Activated CD4-positive, alpha-beta T cell treated with anti-CD3 and anti-CD28 coated beads, Interleukin-2, amount 50 U/mL, for 24 hours (primary cell): ENCODE measurements around the gene ERMARD.
A peak's percentile ranks its signal among the peaks of the same experiment; 100 is the strongest.

ENCODE experiments used
- DNase-seq, 2 donors: peaks; one replicate each; pipeline ENCODE4 v3.0.0-alpha.2; 2020; ENCODE audit warnings: low read depth in 1 of 2, low spot score in 1 of 2

The ERMARD gene

DNA sequence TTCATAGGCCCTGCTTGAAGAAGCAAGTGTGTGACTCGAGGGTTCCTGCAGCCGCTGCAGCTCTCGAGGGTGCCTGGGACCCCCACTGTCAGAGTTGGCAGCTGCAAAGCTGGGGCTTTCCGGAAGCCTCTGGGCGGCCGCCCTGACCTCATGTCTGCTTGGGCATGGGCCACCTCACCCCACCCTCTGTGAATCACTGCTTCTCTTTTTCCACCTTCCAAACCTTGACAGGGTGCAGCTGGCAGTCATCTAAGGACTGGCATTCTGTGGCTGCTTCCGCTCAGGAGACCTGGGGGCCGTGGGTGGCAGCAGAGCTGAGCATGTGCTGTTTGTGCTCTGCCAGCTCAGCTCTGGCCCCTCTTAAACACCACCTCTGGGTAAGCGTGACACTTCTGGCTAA lies 32.0 kb downstream of the ERMARD start:
- DNase-seq, result no peak

DNA sequence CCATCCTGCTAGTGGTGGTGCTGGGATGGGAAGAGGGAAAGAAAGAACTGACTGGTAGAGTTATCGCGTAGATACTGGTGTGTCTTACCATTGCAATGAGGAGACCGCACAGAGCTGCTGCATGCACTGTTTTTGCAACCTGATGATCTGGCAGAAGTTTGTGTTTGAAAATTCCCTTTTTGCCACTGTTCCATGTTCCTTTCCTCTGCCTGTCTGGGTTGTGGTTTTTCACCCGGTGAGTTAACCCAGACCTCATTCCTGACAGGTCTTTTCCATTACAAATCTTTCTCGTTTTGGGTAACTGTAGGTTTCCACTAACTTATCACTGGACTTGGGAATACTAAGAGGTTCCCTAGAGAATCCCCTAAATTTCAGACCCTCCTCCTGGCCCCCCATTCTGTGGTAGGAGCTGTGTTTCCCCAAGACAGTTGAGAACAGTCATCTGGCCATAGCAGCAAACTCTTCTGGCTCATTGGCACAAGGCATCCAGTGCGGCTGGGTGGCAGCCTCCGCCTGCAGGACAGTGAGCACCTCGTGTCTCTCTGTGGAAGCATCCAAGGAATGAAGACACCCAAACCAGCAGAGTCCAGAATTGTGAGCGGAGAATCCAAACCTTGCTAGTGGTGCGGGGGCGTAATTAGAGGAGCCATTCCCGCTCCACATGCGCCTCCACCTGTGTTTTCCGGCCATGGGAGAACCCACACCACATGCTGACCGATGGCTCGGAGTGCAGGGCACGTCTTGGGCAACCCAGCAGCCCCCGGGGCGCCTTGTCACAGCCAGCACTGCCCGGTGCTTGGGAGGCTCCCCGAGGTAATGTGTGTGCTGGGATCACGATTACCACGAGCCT lies 32.8 kb downstream of the ERMARD start:
- DNase-seq, result no peak

DNA sequence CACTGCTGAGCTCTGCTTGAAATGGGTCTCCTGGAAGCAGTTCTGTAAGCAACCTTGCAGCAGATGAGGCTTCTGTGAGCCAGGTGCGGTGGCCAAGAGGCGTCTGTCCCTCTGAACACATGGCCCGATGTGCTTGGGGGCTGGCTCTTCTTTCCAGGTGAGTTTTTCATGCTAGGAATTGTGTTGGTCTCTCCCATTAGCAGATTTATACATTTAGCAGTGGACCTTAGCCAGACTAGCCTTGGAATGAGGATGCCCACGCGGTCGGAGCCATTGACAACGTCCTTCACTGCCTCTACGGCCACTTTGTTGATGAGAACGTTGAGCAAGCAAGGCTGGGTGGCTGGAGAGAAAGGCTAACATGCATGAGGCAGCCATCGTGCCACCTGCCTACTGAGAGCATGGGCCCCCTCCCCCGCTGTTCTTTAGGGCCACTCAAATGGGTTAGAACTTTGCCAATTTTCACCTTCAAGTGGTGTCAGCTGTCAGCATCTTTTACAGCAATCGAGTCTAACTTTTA lies 33.5 kb downstream of the ERMARD start:
- DNase-seq, result no peak

DNA sequence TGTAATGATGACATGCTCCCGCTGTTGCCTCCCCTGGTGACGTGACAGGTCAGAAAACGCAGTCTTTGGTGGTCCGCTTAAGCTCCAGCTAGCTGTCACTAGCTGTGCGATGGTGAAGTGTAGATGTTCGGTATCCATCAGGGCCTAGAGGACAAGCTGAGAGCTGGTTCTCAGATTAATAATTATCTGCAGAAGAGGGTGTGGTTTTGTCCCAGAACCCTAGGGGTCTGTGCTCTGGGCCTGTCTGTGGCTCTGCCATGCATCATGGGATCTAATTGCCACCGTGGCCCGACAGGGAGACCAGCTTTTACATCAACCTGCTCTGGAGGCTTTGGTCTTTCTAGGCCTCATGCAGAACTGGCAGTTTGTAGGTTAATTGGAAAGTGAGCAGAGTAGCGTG lies 34.1 kb downstream of the ERMARD start:
- no peak for DNase-seq

DNA sequence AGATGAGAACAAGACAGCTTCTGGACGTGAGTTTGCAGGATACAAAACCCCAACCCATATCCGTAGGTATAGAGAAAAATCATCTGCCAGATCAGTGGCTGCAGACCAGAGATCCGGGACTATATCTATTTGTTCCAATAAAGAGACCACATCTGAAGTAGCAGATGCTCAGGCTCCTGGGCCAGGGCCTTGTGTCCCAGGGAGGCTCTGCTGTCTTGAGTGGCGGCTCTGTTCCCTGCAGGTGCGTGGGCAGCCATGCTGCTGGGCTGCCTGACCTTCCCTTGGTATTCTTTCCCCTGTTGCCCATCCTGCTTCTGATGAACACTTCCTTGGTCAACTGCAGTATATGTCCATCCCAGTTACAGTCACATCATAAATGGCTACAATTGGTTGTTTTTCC lies 34.9 kb downstream of the ERMARD start:
- no peak for DNase-seq

GRCh38 chr6:169787797-169788196 lies 36.4 kb downstream of the ERMARD start:
- no peak for DNase-seq

DNA sequence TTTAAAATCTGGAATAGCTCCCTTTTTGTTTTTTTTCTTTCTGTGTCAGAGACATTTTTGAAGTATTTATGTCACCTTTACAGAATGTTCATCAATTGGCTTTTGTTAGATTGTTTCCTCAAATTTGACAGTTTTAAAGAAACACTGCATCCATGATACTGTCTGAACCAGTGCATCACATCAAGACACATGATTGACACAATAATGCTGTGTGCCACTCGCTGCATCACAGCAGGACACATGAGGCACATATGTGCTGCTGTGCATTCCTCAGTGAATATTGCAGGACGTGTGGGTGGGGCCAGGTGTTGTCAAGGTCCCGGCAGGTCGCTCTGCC lies 37.4 kb downstream of the ERMARD start:
- DNase-seq, result no peak

GRCh38 chr6:169789146-169789943 lies 37.9 kb downstream of the ERMARD start:
- no peak for DNase-seq

GRCh38 chr6:169789944-169790927 lies 38.8 kb downstream of the ERMARD start:
- DNase-seq, result peak; percentile 58 to 61

DNA sequence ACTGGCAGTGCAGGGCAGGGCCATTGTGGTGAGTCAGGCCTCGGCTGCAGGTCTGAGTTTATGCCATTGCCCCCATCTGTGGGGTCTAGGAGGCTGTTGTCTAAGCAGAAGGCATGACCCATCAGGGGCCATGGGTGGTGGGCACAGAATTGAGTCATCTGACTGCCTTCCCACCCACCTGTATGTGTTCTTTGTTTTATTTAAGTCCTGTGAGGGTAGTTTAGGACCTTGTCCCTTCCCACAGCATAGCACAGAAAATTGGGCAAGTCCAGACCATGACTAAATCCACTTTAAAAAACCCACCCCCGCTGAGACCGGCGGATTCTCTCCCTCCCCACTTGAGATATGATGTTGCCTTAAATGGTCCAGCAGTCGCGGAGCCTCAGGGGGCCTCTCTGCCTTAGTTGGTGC lies 40.3 kb downstream of the ERMARD start:
- no peak for DNase-seq

DNA sequence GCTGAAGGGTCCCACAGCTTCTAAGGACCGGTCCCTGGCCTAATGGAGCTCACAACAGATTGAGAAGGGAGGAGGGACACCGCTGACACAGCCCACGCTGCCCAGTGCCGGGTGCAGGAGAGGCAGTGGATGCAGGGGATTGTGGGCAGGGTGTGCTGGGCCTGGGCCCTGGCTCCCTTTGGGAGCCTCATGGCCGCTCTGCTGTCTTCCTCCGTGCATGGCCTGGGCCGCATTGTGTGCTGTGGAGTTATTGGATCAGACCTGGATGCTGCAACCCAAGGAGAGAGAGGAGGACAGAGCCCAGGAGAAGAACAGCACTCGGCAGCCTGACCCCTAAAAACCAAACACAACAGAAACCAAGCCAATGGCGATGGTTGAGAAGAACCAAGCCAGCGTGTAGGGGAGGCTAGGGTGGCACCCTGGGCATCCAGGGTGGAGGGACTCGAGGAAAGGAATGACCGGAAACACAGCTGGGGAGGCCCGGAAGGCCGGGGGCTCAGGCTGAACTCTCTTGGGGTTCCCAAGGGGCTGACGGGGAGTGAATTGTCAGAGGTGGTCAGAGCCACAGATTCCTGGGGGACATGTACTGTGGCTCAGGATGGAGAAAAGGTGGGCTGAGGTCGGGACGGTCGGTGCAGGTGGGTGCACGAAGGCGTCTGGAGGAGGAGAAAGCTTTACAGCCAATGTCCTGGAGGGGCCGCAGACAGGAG lies 41.0 kb downstream of the ERMARD start:
- DNase-seq, result no peak

DNA sequence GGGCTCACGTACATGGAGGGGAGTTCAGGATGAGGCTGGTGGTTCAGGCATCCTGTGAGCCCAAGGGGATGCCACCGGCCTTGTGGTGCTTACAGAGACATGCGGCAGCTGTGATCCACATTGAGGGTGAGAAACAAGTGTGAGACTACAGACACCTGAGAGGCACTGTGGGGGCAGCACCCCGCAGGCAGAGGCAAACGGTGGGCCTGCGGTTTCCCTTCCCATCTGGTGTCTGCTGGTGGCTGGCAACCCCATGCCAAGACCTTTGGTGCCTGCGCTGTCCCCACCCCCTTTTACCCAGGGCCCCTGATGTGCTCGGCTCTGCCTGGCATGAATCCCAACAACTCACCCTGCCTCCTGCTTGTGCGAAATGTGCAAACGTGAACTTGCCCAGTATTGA lies 42.0 kb downstream of the ERMARD start:
- DNase-seq, result no peak

DNA sequence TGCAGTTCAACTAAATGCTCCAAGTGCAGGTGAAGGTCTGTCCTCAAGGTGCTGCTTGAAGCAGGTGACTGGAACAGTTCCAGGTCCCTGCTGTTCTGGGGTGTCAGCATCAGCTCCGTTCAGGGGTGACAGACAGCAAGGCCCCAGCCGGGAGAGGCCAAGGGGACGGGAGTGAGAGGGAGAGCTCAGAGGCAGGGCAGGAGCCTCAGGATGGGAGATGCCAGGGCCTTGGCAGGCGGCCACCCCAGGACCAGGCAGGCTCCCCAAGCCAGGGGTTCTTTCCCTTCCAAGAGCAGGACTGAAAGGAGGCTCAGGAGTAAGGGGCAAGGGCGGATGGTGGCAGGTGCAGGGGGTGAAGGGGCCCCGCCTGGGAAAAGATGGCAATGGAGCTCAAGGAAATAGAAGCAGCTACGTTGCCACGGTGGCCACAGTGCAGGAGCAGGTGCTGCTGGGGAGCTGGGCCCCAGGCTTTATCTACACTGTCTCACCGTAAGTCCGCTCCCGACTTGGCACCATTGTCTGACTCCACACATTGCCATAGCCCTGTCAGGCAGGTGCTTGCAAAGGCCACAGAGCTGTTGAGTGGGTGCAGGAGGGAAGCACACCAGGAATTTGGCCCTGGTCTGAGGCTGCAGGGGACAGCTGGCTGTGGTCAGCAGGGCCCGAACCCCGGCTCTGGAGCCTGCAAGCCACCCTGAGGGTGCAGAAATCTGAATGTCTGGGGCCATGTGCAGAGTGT lies 43.1 kb downstream of the ERMARD start:
- no peak for DNase-seq

DNA sequence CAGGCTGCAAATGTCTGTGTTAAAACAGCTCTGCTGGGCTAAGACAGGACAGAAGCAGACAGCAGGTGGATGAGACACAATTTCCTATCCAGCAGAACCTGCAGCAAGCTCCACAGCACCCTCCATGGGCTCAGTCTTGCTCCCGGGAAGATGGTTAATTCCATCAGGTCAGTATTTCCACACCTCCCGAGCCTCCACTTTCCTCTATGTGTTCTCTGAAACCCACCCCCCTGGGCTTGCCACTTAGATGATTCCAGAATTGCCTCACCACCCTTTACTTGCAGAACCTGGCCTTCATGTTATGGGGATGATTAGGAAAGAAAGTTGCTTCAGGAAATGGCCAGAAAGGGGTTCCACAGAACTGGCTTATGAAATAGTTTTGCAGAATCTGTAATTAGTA lies 43.8 kb downstream of the ERMARD start:
- DNase-seq, result no peak

GRCh38 chr6:169798764-169799473 lies 47.5 kb downstream of the ERMARD start:
- no peak for DNase-seq

DNA sequence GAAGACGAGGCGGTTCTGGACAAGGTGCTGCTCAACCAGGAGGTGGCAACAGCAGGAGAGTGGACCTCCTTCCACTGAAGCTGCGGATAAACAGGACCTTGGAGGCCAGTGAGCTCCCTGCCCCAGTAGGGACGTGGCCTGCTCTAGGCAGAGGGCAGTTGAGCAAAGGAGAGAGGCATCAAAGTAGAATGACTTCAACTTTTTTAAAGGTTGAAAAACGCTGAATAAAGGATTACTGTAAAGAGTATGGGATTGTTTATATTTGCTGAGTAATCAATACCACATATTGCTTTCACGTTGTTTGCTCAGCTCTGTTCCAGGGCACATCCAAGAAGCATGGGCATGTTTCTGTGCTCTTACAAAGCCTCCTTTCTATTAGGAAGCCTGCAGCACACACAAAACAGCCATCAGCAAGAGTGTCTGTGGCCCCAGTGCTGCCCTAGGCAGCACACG lies 48.1 kb downstream of the ERMARD start:
- DNase-seq, result no peak

DNA sequence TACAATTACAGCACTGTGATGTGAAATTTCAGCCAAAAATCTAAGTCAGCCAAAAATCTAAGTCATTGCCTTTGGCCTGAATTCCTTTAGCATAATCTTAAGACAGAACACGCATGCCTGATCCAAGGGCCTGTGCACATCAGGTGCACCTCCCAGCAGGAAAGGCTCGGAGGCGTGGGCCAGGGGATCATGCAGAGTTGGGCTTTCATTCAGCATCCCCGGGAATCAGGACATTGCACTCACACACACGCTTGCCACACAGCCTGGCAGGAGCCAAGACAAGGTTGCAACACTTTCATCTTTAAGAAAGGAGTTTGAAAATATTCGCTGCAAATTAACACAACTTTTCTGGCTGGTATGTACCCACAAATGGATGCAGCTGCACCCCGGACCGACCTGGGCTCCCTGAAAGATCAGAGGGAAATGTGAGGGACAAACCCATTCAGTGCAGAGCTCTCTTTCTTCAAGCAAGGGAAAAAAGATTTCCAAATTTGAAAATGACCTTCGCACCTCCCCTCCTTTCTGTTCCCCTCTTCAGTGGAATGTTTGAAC lies 48.8 kb downstream of the ERMARD start:
- no peak for DNase-seq

- DNase-seq, result no peak
These were observed 49.4 kb downstream of the ERMARD start for GRCh38 chr6:169800668-169801395.
